ACHN (cell line): Measurements from ENCODE around the gene SLC4A2.

Experiments
- DNase-seq: peaks from one replicate; pipeline ENCODE4 v3.0.0-alpha.2; 2015
- in situ Hi-C: cut with HindIII; loops from 2 replicates; pipeline ENCODE4 v1.10.0; 2017; ENCODE audit warnings: low sequenced_read_pairs, low pct_ligation_motif_present, low pct_unique_long_range_greater_than_20kb

The SLC4A2 gene

GRCh38 chr7:151058781-151059366 lies 515 bp upstream of the SLC4A2 start:
- in situ Hi-C loops = no loop called here
- DNase-seq = peak; percentile 50

- in situ Hi-C loops = no loop called here
- DNase-seq = peak; percentile 51
Measured at GRCh38 chr7:151060113-151060415, 675 bp downstream of the SLC4A2 start.

- in situ Hi-C loops = no loop called here
- peak; percentile 83 for DNase-seq
Measured at GRCh38 chr7:151060416-151061212, 1.2 kb downstream of the SLC4A2 start.

GRCh38 chr7:151061213-151062110 lies 2.1 kb downstream of the SLC4A2 start:
- in situ Hi-C loops = no loop called here
- DNase-seq = no peak

GRCh38 chr7:151062111-151062398 lies 2.7 kb downstream of the SLC4A2 start:
- in situ Hi-C loops = no loop called here
- DNase-seq = no peak

GRCh38 chr7:151062399-151063211 lies 3.2 kb downstream of the SLC4A2 start:
- peak; percentile 93 for DNase-seq

GRCh38 chr7:151063212-151063561 lies 3.8 kb downstream of the SLC4A2 start:
- DNase-seq = no peak
- in situ Hi-C loops = no loop called here

More at GRCh38 chr7:151062399-151063211, 3.2 kb downstream of the SLC4A2 start:
- in situ Hi-C loops = no loop called here

- in situ Hi-C loops = no loop called here
- DNase-seq = no peak
Measured at GRCh38 chr7:151064454-151064853, 5.1 kb downstream of the SLC4A2 start.

- in situ Hi-C loops = no loop called here
- DNase-seq = no peak
Measured at GRCh38 chr7:151064993-151065392, 5.6 kb downstream of the SLC4A2 start.

- DNase-seq = no peak
- in situ Hi-C loops = no loop called here
Measured at GRCh38 chr7:151065516-151065915, 6.1 kb downstream of the SLC4A2 start.

- DNase-seq = no peak
- in situ Hi-C loops = no loop called here
Measured at GRCh38 chr7:151066273-151066974, 7.0 kb downstream of the SLC4A2 start.

GRCh38 chr7:151068069-151068773 lies 8.8 kb downstream of the SLC4A2 start:
- DNase-seq = peak; percentile 35
- in situ Hi-C loops = no loop called here

GRCh38 chr7:151069841-151070573 lies 10.6 kb downstream of the SLC4A2 start:
- DNase-seq = no peak
- in situ Hi-C loops = no loop called here

GRCh38 chr7:151070574-151070960 lies 11.2 kb downstream of the SLC4A2 start:
- in situ Hi-C loops = no loop called here
- no peak for DNase-seq

GRCh38 chr7:151071032-151071866 lies 11.9 kb downstream of the SLC4A2 start:
- DNase-seq = no peak
- in situ Hi-C loops = no loop called here

- DNase-seq = no peak
- in situ Hi-C loops = no loop called here
Measured at GRCh38 chr7:151073990-151074389, 14.6 kb downstream of the SLC4A2 start.
